Testis (tissue), 2 donors: ENCODE results near the gene ACACA.

Source experiments
- POLR2A ChIP-seq: fragments of 450-650 bp; IDR thresholded peaks from one replicate; pipeline ENCODE4 v1.6.1; 2017; ENCODE audit warnings: antibody characterized with exemption, mild to moderate bottlenecking, moderate library complexity
- TF ChIP-seq, protein P1 (sequence below), 3 experiments: fragments of 450-650 bp in 2 of 3; fragments of 200-600 bp in 1 of 3; sonication (generic) in 1 of 3; IDR thresholded peaks; one replicate each; pipeline ENCODE4 v1.5.1; 2016 to 2019; ENCODE audit warnings: antibody characterized with exemption in 3 of 3, mild to moderate bottlenecking in 2 of 3, moderate library complexity in 1 of 3

DNA sequence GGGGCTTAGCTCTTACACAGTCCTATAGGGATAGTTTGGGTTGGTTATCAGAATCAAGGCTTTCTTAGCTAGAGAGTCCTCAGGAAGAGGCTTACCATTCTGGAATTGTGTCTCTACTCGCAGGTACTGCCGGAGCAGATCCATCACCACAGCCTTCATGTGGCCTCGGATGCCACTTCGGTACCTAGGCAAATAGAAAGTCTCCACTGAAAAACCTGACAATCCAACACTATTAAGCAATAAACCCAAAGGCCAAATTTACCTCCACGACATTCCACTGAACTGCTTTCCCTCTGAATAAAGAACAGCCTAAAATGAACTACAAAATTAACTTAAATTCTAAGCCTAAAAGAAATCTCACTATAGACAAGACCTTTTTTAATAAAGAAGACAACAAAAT lies 166.3 kb downstream of the ACACA start:
- TF ChIP-seq, protein P1, sequence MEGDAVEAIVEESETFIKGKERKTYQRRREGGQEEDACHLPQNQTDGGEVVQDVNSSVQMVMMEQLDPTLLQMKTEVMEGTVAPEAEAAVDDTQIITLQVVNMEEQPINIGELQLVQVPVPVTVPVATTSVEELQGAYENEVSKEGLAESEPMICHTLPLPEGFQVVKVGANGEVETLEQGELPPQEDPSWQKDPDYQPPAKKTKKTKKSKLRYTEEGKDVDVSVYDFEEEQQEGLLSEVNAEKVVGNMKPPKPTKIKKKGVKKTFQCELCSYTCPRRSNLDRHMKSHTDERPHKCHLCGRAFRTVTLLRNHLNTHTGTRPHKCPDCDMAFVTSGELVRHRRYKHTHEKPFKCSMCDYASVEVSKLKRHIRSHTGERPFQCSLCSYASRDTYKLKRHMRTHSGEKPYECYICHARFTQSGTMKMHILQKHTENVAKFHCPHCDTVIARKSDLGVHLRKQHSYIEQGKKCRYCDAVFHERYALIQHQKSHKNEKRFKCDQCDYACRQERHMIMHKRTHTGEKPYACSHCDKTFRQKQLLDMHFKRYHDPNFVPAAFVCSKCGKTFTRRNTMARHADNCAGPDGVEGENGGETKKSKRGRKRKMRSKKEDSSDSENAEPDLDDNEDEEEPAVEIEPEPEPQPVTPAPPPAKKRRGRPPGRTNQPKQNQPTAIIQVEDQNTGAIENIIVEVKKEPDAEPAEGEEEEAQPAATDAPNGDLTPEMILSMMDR (IDR thresholded peaks at IDR 0.05): no peak
- TF ChIP-seq POLR2A: no peak
